AG09309 (cell line): ENCODE measurements around the gene TTLL4.

Source experiments
- DNase-seq: peaks from one replicate; pipeline ENCODE4 v3.0.0-alpha.2; 2010; ENCODE audit warnings: low read depth
- H3K4me3 ChIP-seq: 2 replicates; pipeline ENCODE4 v1.5.1; 2011; ENCODE audit warnings: mild to moderate bottlenecking, low read depth, low read length, moderate library complexity; ENCODE audit not compliant: control insufficient read depth
- CTCF ChIP-seq: IDR thresholded peaks from 2 replicates; pipeline ENCODE4 v1.5.1; 2011; ENCODE audit warnings: mild to moderate bottlenecking, low read depth, low read length, inconsistent platforms; ENCODE audit not compliant: insufficient read depth, control insufficient read depth; ENCODE audit errors: missing control alignments

The TTLL4 gene

GRCh38 chr2:218710687-218711549 lies at the start of gene TTLL4:
TTLL4 (plus strand) TSS chr2:218710835; CDS start chr2:218737677, 26,842 bp downstream.
- peak; percentile 75 for DNase-seq
- peak within 1 kb of the TSS; percentile 98 for H3K4me3 ChIP-seq
- TF ChIP-seq CTCF, result peak; percentile 69

- no peak for TF ChIP-seq CTCF
- no peak overlapping the region for H3K4me3 ChIP-seq
- no peak for DNase-seq
Measured at GRCh38 chr2:218662377-218662776, 48.3 kb upstream of the TTLL4 start.

- no peak overlapping the region for H3K4me3 ChIP-seq
- TF ChIP-seq CTCF, result no peak
- DNase-seq, result no peak
Measured at GRCh38 chr2:218662827-218663226, 47.8 kb upstream of the TTLL4 start.

- H3K4me3 ChIP-seq, result no peak overlapping the region
- DNase-seq, result no peak
- TF ChIP-seq CTCF, result no peak
Measured at GRCh38 chr2:218663901-218664300, 46.7 kb upstream of the TTLL4 start.

- H3K4me3 ChIP-seq, result no peak overlapping the region
- no peak for DNase-seq
- no peak for TF ChIP-seq CTCF
Measured at GRCh38 chr2:218664653-218665052, 46.0 kb upstream of the TTLL4 start.

- no peak for TF ChIP-seq CTCF
- H3K4me3 ChIP-seq, result peak overlapping the region; percentile 72
- DNase-seq, result no peak
Measured at GRCh38 chr2:218671097-218671653, 39.5 kb upstream of the TTLL4 start.
